Mesendoderm (in vitro differentiated cells): ENCODE measurements around the gene TAGLN2.

Experiments used
- DNase-seq: peaks from one replicate; pipeline ENCODE4 v3.0.0; 2013
- H2AK5ac ChIP-seq: 2 replicates; pipeline ENCODE4 v1.6.1; 2013; ENCODE audit warnings: low read length, inconsistent platforms
- H2BK120ac ChIP-seq: 2 replicates; pipeline ENCODE4 v1.6.1; 2013; ENCODE audit warnings: low read depth, mild to moderate bottlenecking, low read length, moderate library complexity, mixed read lengths
- H2BK15ac ChIP-seq: replicated peaks from 2 replicates; pipeline ENCODE4 v1.6.1; 2013; ENCODE audit warnings: low read depth, mild to moderate bottlenecking, moderate library complexity
- H2BK5ac ChIP-seq: 2 replicates; pipeline ENCODE4 v1.6.1; 2013; ENCODE audit warnings: low read length, inconsistent platforms
- H3K18ac ChIP-seq: 2 replicates; pipeline ENCODE4 v1.6.1; 2013; ENCODE audit warnings: mild to moderate bottlenecking, low read length, mixed read lengths
- H3K23ac ChIP-seq: one replicate; pipeline ENCODE4 v1.6.1; 2013; ENCODE audit warnings: low read length
- H3K27ac ChIP-seq: 2 replicates; pipeline ENCODE4 v1.5.1; 2013; ENCODE audit warnings: low read depth, mild to moderate bottlenecking, inconsistent platforms, low read length, moderate library complexity
- H3K27me3 ChIP-seq: 2 replicates; pipeline ENCODE4 v1.6.1; 2013; ENCODE audit warnings: low read length, control low read depth, mild to moderate bottlenecking, inconsistent platforms; ENCODE audit not compliant: insufficient read depth, poor library complexity
- H3K36me3 ChIP-seq: 2 replicates; pipeline ENCODE4 v1.6.1; 2013; ENCODE audit warnings: low read length, inconsistent platforms; ENCODE audit not compliant: control insufficient read depth, insufficient read depth
- H3K4ac ChIP-seq: one replicate; pipeline ENCODE4 v1.6.1; 2013; ENCODE audit warnings: low read depth, mild to moderate bottlenecking, low read length, moderate library complexity
- H3K4me1 ChIP-seq: 2 replicates; pipeline ENCODE4 v1.6.1; 2013; ENCODE audit warnings: low read depth, low read length, inconsistent platforms; ENCODE audit not compliant: control insufficient read depth
- H3K4me2 ChIP-seq: 2 replicates; pipeline ENCODE4 v1.6.1; 2013; ENCODE audit warnings: low read length
- H3K4me3 ChIP-seq: 2 replicates; pipeline ENCODE4 v1.5.1; 2013; ENCODE audit warnings: mild to moderate bottlenecking, low read length
- H3K56ac ChIP-seq: one replicate; pipeline ENCODE4 v1.6.1; 2013; ENCODE audit warnings: low read length
- H3K79me1 ChIP-seq: 2 replicates; pipeline ENCODE4 v1.6.1; 2013; ENCODE audit warnings: low read length, inconsistent platforms
- H3K79me2 ChIP-seq: 2 replicates; pipeline ENCODE4 v1.6.1; 2013; ENCODE audit warnings: mild to moderate bottlenecking, low read length; ENCODE audit not compliant: control insufficient read depth, insufficient read depth
- H3K9ac ChIP-seq: 2 replicates; pipeline ENCODE4 v1.6.1; 2013; ENCODE audit warnings: low read length, inconsistent platforms
- H4K5ac ChIP-seq: one replicate; pipeline ENCODE4 v1.6.1; 2013; ENCODE audit warnings: low read length
- H4K8ac ChIP-seq: one replicate; pipeline ENCODE4 v1.6.1; 2013; ENCODE audit warnings: low read depth, mild to moderate bottlenecking, control low read depth, low read length, moderate library complexity
- WGBS: extraction: QIAGEN DNeasy Blood & Tissue Kit; methylation state at CpG from one replicate; pipeline ENCODE4 v1.1.7; 2013; ENCODE audit warnings: low lambda C conversion rate, missing lambda C conversion rate; ENCODE audit not compliant: insufficient coverage; ENCODE audit errors: extremely low coverage; 5-methylcytosine and 5-hydroxymethylcytosine counted together

TAGLN2 gene

GRCh38 chr1:159952932-159953331, 27.6 kb upstream of the TAGLN2 start:
- H2AK5ac ChIP-seq: no peak overlapping the region
- no peak overlapping the region for H3K23ac ChIP-seq
- no peak overlapping the region for H3K4ac ChIP-seq
- H4K8ac ChIP-seq: no peak overlapping the region
- no peak overlapping the region for H4K5ac ChIP-seq
- no peak overlapping the region for H3K4me2 ChIP-seq
- no peak overlapping the region for H2BK5ac ChIP-seq
- H3K18ac ChIP-seq: no peak overlapping the region
- H3K27me3 ChIP-seq: no peaks in the 10 kb centered on the region
- H3K36me3 ChIP-seq: no peaks in the 10 kb centered on the region
- no CpG with 5 or more reads among the region's 5 CpGs for WGBS
- H3K56ac ChIP-seq: no peak overlapping the region
- DNase-seq: no peak
- no peaks in the 10 kb centered on the region for H3K4me1 ChIP-seq
- H2BK120ac ChIP-seq: no peak overlapping the region
- no peaks in the 10 kb centered on the region for H3K79me1 ChIP-seq
- H3K9ac ChIP-seq: no peak overlapping the region
- H3K27ac ChIP-seq: no peak overlapping the region
- no peak overlapping the region for H2BK15ac ChIP-seq
- H3K79me2 ChIP-seq: no peaks in the 10 kb centered on the region
- H3K4me3 ChIP-seq: no peak overlapping the region

GRCh38 chr1:159951551-159951950, 26.2 kb upstream of the TAGLN2 start:
- H3K18ac ChIP-seq: no peak overlapping the region
- H2BK15ac ChIP-seq: no peak overlapping the region
- no peak overlapping the region for H3K23ac ChIP-seq
- peaks cover 1% of the 10 kb centered on the region for H3K4me1 ChIP-seq
- no peak overlapping the region for H3K27ac ChIP-seq
- H3K4me3 ChIP-seq: no peak overlapping the region
- no peak overlapping the region for H3K9ac ChIP-seq
- no peak for DNase-seq
- H2BK5ac ChIP-seq: no peak overlapping the region
- no CpG with 5 or more reads among the region's 1 CpG for WGBS
- H2BK120ac ChIP-seq: no peak overlapping the region
- no peak overlapping the region for H4K5ac ChIP-seq
- H3K56ac ChIP-seq: no peak overlapping the region
- no peak overlapping the region for H3K4ac ChIP-seq
- no peak overlapping the region for H3K4me2 ChIP-seq
- no peaks in the 10 kb centered on the region for H3K79me1 ChIP-seq
- H2AK5ac ChIP-seq: no peak overlapping the region
- H3K27me3 ChIP-seq: no peaks in the 10 kb centered on the region
- H3K79me2 ChIP-seq: no peaks in the 10 kb centered on the region
- no peak overlapping the region for H4K8ac ChIP-seq
- no peaks in the 10 kb centered on the region for H3K36me3 ChIP-seq

- Histone ChIP-seq H3K79me2 (no peaks in the 10 kb centered on the region), H3K4ac (no peak overlapping the region), H2BK5ac (no peak overlapping the region), H3K23ac (no peak overlapping the region), H2AK5ac (no peak overlapping the region), H4K5ac (no peak overlapping the region), H3K18ac (no peak overlapping the region), H2BK120ac (no peak overlapping the region), H3K4me2 (no peak overlapping the region), H3K27me3 (no peaks in the 10 kb centered on the region), H3K27ac (no peak overlapping the region), H3K4me3 (no peak overlapping the region), H3K4me1 (peaks cover 6% of the 10 kb centered on the region), H3K36me3 (no peaks in the 10 kb centered on the region), H4K8ac (no peak overlapping the region), H3K79me1 (no peaks in the 10 kb centered on the region), H2BK15ac (no peak overlapping the region), H3K56ac (no peak overlapping the region), H3K9ac (no peak overlapping the region)
- WGBS: no CpG with 5 or more reads among the region's 2 CpGs
- peak; percentile 51 for DNase-seq
Observed at GRCh38 chr1:159951016-159951415, 25.7 kb upstream of the TAGLN2 start.

- Histone ChIP-seq H3K4ac (no peak overlapping the region), H2BK5ac (no peak overlapping the region), H2BK15ac (no peak overlapping the region), H3K9ac (no peak overlapping the region), H3K4me3 (no peak overlapping the region), H3K36me3 (no peaks in the 10 kb centered on the region), H4K8ac (no peak overlapping the region), H3K18ac (no peak overlapping the region), H4K5ac (no peak overlapping the region), H3K56ac (no peak overlapping the region), H3K4me2 (no peak overlapping the region), H2AK5ac (no peak overlapping the region), H3K23ac (no peak overlapping the region), H3K79me1 (no peaks in the 10 kb centered on the region), H3K79me2 (no peaks in the 10 kb centered on the region), H3K4me1 (peaks cover 6% of the 10 kb centered on the region), H3K27ac (no peak overlapping the region), H2BK120ac (no peak overlapping the region), H3K27me3 (no peaks in the 10 kb centered on the region)
- WGBS: no CpG with 5 or more reads among the region's 4 CpGs
- no peak for DNase-seq
Observed at GRCh38 chr1:159949981-159950381, 24.7 kb upstream of the TAGLN2 start.

GRCh38 chr1:159949123-159949522, 23.8 kb upstream of the TAGLN2 start:
- no peak overlapping the region for H3K23ac ChIP-seq
- no peaks in the 10 kb centered on the region for H3K36me3 ChIP-seq
- no peak overlapping the region for H3K9ac ChIP-seq
- H2BK120ac ChIP-seq: no peak overlapping the region
- H3K4me3 ChIP-seq: no peak overlapping the region
- no peak overlapping the region for H2BK5ac ChIP-seq
- H2AK5ac ChIP-seq: no peak overlapping the region
- no peaks in the 10 kb centered on the region for H3K27me3 ChIP-seq
- no peak overlapping the region for H2BK15ac ChIP-seq
- H3K4me2 ChIP-seq: no peak overlapping the region
- no peak overlapping the region for H3K56ac ChIP-seq
- H4K5ac ChIP-seq: no peak overlapping the region
- H3K4me1 ChIP-seq: peaks cover 6% of the 10 kb centered on the region
- H3K79me1 ChIP-seq: peaks cover 2% of the 10 kb centered on the region
- H4K8ac ChIP-seq: no peak overlapping the region
- no peak overlapping the region for H3K18ac ChIP-seq
- no CpG with 5 or more reads among the region's 6 CpGs for WGBS
- no peak overlapping the region for H3K4ac ChIP-seq
- no peak for DNase-seq
- H3K27ac ChIP-seq: no peak overlapping the region
- peaks cover 1% of the 10 kb centered on the region for H3K79me2 ChIP-seq

GRCh38 chr1:159947942-159948341, 22.6 kb upstream of the TAGLN2 start:
- peaks cover 1% of the 10 kb centered on the region for H3K79me2 ChIP-seq
- no peak overlapping the region for H4K8ac ChIP-seq
- no peak for DNase-seq
- H3K27ac ChIP-seq: no peak overlapping the region
- no peak overlapping the region for H2BK120ac ChIP-seq
- H2BK5ac ChIP-seq: no peak overlapping the region
- no peak overlapping the region for H4K5ac ChIP-seq
- no CpG with 5 or more reads among the region's 1 CpG for WGBS
- no peaks in the 10 kb centered on the region for H3K36me3 ChIP-seq
- no peak overlapping the region for H3K18ac ChIP-seq
- H3K4me2 ChIP-seq: no peak overlapping the region
- no peak overlapping the region for H3K56ac ChIP-seq
- no peaks in the 10 kb centered on the region for H3K27me3 ChIP-seq
- H3K4ac ChIP-seq: no peak overlapping the region
- peaks cover 6% of the 10 kb centered on the region for H3K4me1 ChIP-seq
- H2BK15ac ChIP-seq: no peak overlapping the region
- H3K79me1 ChIP-seq: peaks cover 2% of the 10 kb centered on the region
- no peak overlapping the region for H2AK5ac ChIP-seq
- no peak overlapping the region for H3K4me3 ChIP-seq
- no peak overlapping the region for H3K23ac ChIP-seq
- H3K9ac ChIP-seq: no peak overlapping the region
